ENCODE measurements around the gene FGF12.

- TF ChIP-seq ZNF274 (IDR thresholded peaks at IDR 0.05; ENCODE audit: low read depth, low read length) (no peak), YY1 (IDR thresholded peaks at IDR 0.05; ENCODE audit: insufficient read depth, insufficient read length) (no peak)
Measured at GRCh38 chr3:192351441-192351840, 375.9 kb downstream of the FGF12 start.
